ENCODE measurements around the gene LMO3.
A peak's percentile ranks its signal among the peaks of the same experiment; 100 is the strongest.

The LMO3 gene

DNA sequence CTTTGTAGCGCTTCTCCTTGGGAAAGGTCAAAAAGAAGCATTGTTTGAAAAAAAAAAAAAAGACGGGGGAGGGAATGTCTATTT lies at the start of gene LMO3:
Gene LMO3 (minus strand): TSS at position 46 of the 84 bp plus-strand sequence. CDS start 5,302 bp downstream, outside the sequence.
- peaks cover 7% of the 10 kb centered on the region for H3F3A ChIP-seq (ENCODE audit: insufficient read depth, low read length)
- peak within 1 kb of the TSS; percentile 18; the same call in 1 of the 2 replicates for H3K27ac ChIP-seq (ENCODE audit: low read length)
- H3K4me3 ChIP-seq (ENCODE audit: low read length): peak within 1 kb of the TSS; percentile 64
- no peaks in the 10 kb centered on the region for H3K4me1 ChIP-seq (ENCODE audit: low read length)
- TF ChIP-seq, protein P1, sequence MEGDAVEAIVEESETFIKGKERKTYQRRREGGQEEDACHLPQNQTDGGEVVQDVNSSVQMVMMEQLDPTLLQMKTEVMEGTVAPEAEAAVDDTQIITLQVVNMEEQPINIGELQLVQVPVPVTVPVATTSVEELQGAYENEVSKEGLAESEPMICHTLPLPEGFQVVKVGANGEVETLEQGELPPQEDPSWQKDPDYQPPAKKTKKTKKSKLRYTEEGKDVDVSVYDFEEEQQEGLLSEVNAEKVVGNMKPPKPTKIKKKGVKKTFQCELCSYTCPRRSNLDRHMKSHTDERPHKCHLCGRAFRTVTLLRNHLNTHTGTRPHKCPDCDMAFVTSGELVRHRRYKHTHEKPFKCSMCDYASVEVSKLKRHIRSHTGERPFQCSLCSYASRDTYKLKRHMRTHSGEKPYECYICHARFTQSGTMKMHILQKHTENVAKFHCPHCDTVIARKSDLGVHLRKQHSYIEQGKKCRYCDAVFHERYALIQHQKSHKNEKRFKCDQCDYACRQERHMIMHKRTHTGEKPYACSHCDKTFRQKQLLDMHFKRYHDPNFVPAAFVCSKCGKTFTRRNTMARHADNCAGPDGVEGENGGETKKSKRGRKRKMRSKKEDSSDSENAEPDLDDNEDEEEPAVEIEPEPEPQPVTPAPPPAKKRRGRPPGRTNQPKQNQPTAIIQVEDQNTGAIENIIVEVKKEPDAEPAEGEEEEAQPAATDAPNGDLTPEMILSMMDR (IDR thresholded peaks at IDR 0.05; ENCODE audit: low read length): no peak
- TF ChIP-seq EZH2 (optimal IDR thresholded peaks at IDR 0.05; ENCODE audit: low read depth, low read length) (no peak), EZH2phosphoT487 (IDR thresholded peaks at IDR 0.05; ENCODE audit: low read length) (no peak)
- H3K79me2 ChIP-seq (ENCODE audit: low read length): no peaks in the 10 kb centered on the region
- no peak for DNase-seq
- no peaks in the 10 kb centered on the region for H3K36me3 ChIP-seq (replicated peaks; ENCODE audit: insufficient read depth, low read length)
- peak within 1 kb of the TSS; percentile 71 for H2AFZ ChIP-seq (ENCODE audit: low read length)
- peak within 1 kb of the TSS; percentile 85 for H3K4me2 ChIP-seq (ENCODE audit: low read depth, low read length)
- H3K9ac ChIP-seq (ENCODE audit: low read length): peak within 1 kb of the TSS; percentile 36; the same call in 1 of the 2 replicates
- H3K9me3 ChIP-seq (replicated peaks; ENCODE audit: insufficient read depth, low read length): no peaks in the 10 kb centered on the region
- no peaks in the 10 kb centered on the region for H4K20me1 ChIP-seq (ENCODE audit: insufficient read depth, low read length)
- H3K27me3 ChIP-seq (replicated peaks; ENCODE audit: insufficient read depth, low read length): no peaks in the 10 kb centered on the region
- no peaks in the 10 kb centered on the region for H3K9me2 ChIP-seq (replicated peaks; ENCODE audit: insufficient read depth, low read length)

DNA sequence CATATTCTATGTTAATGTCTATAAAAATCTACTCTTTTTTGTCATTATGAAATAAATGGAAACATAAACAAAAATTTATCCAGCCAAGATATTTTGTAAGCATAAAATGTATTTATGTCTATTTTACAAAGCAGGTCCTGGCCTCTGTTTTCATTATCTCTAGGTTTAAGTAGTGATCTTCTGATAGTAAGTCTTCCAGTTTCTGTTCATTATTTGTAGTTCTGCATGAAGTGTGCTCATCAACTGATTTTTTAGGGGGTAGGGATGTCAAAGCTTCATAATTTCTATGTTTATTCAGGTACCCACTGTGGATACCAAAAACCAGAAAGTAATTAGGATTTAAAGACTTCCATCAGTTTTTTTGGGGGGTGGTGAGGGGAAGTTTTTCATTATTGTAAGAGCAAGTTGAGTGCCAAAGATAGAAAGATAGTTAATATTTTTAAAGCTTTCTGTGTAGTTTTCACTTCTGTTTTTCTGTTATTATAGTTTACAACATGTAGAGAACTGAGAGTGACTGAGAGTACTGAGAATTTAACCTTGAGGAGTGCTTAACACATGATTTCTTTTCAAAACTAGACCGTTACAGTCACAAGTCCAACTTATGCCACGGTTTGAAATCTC lies 30.6 kb upstream of the LMO3 start:
- H3K4me1 ChIP-seq (ENCODE audit: low read length): peaks cover 16% of the 10 kb centered on the region
- no peaks in the 10 kb centered on the region for H3K27me3 ChIP-seq (replicated peaks; ENCODE audit: insufficient read depth, low read length)
- no peaks in the 10 kb centered on the region for H4K20me1 ChIP-seq (ENCODE audit: insufficient read depth, low read length)
- no peaks in the 10 kb centered on the region for H3K36me3 ChIP-seq (replicated peaks; ENCODE audit: insufficient read depth, low read length)
- H3K9me2 ChIP-seq (replicated peaks; ENCODE audit: insufficient read depth, low read length): no peaks in the 10 kb centered on the region
- no peaks in the 10 kb centered on the region for H3K9me3 ChIP-seq (replicated peaks; ENCODE audit: insufficient read depth, low read length)
- peaks cover 12% of the 10 kb centered on the region for H3F3A ChIP-seq (ENCODE audit: insufficient read depth, low read length)
- peak overlapping the region; percentile 61; the same call in 1 of the 2 replicates for H3K4me2 ChIP-seq (ENCODE audit: low read depth, low read length)
- peak; percentile 55 for DNase-seq
- TF ChIP-seq EZH2phosphoT487 (IDR thresholded peaks at IDR 0.05; ENCODE audit: low read length): no peak
- no peak for TF ChIP-seq EZH2 (optimal IDR thresholded peaks at IDR 0.05; ENCODE audit: low read depth, low read length)
- H3K27ac ChIP-seq (ENCODE audit: low read length): peak overlapping the region; percentile 63; the same call in 1 of the 2 replicates
- peak overlapping the region; percentile 40; the same call in 1 of the 2 replicates for H2AFZ ChIP-seq (ENCODE audit: low read length)
- peak overlapping the region; percentile 42; the same call in 1 of the 2 replicates for H3K4me3 ChIP-seq (ENCODE audit: low read length)
- no peaks in the 10 kb centered on the region for H3K79me2 ChIP-seq (ENCODE audit: low read length)
- H3K9ac ChIP-seq (ENCODE audit: low read length): peak overlapping the region; percentile 16; the same call in 1 of the 2 replicates

DNA sequence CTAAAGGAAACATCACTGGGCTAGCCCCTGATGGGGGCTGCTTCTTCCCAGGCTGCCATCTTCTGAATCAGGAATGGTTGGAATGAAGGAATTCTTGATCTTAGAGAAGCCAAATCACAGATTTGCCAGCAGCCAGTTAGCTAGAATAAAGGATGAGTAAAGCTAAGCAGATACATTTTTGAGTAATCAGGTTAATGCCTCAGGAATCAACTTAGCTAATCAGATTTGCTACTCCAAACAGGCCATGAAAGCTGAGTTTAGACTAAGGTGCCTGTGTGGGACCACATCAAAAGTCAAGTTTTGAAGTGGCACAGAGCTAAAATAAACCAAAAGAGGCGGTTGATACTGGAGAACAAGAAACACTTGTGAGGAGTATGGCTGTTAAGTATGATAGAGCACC lies 28.8 kb upstream of the LMO3 start:
- no peaks in the 10 kb centered on the region for H3K9me2 ChIP-seq (replicated peaks; ENCODE audit: insufficient read depth, low read length)
- TF ChIP-seq, protein P1 (IDR thresholded peaks at IDR 0.05; ENCODE audit: low read length): no peak
- TF ChIP-seq EZH2phosphoT487 (IDR thresholded peaks at IDR 0.05; ENCODE audit: low read length): no peak
- no peak for TF ChIP-seq EZH2 (optimal IDR thresholded peaks at IDR 0.05; ENCODE audit: low read depth, low read length)
- no peaks in the 10 kb centered on the region for H3K79me2 ChIP-seq (ENCODE audit: low read length)
- no peaks in the 10 kb centered on the region for H3K27me3 ChIP-seq (replicated peaks; ENCODE audit: insufficient read depth, low read length)
- no peaks in the 10 kb centered on the region for H4K20me1 ChIP-seq (ENCODE audit: insufficient read depth, low read length)
- no peak overlapping the region for H3K4me3 ChIP-seq (ENCODE audit: low read length)
- peaks cover 12% of the 10 kb centered on the region for H3F3A ChIP-seq (ENCODE audit: insufficient read depth, low read length)
- peaks cover 15% of the 10 kb centered on the region for H3K4me1 ChIP-seq (ENCODE audit: low read length)
- H3K9me3 ChIP-seq (replicated peaks; ENCODE audit: insufficient read depth, low read length): no peaks in the 10 kb centered on the region
- DNase-seq: no peak
- no peaks in the 10 kb centered on the region for H3K36me3 ChIP-seq (replicated peaks; ENCODE audit: insufficient read depth, low read length)
- no peak overlapping the region for H2AFZ ChIP-seq (ENCODE audit: low read length)
- no peak overlapping the region for H3K9ac ChIP-seq (ENCODE audit: low read length)
- H3K4me2 ChIP-seq (ENCODE audit: low read depth, low read length): no peak overlapping the region
- no peak overlapping the region for H3K27ac ChIP-seq (ENCODE audit: low read length)

DNA sequence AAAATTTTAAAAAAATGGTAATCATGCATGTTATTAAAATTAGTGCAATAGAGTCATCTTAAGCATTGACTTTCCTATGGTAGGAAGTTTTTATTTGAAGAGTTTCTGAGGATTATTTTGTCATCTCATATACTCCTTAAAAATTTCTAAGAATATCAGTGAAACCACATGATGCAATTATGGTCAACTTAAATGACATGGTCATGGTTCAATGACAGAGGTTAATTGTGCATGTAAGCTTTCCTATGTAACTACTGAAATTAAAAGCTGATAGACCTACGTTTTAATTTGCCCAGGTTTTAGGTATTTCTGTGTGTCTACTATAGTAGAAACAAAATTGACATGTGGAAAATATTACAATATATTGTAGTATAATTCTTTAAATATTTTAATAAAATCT lies 21.0 kb upstream of the LMO3 start:
- TF ChIP-seq EZH2 (optimal IDR thresholded peaks at IDR 0.05; ENCODE audit: low read depth, low read length) (no peak), EZH2phosphoT487 (IDR thresholded peaks at IDR 0.05; ENCODE audit: low read length) (no peak)
- TF ChIP-seq, protein P1 (IDR thresholded peaks at IDR 0.05; ENCODE audit: low read length): no peak
- no peaks in the 10 kb centered on the region for H3K79me2 ChIP-seq (ENCODE audit: low read length)
- H4K20me1 ChIP-seq (ENCODE audit: insufficient read depth, low read length): no peaks in the 10 kb centered on the region
- no peaks in the 10 kb centered on the region for H3K9me2 ChIP-seq (replicated peaks; ENCODE audit: insufficient read depth, low read length)
- H3F3A ChIP-seq (ENCODE audit: insufficient read depth, low read length): no peaks in the 10 kb centered on the region
- H3K4me3 ChIP-seq (ENCODE audit: low read length): no peak overlapping the region
- no peak for DNase-seq
- H3K27ac ChIP-seq (ENCODE audit: low read length): no peak overlapping the region
- no peak overlapping the region for H2AFZ ChIP-seq (ENCODE audit: low read length)
- H3K4me2 ChIP-seq (ENCODE audit: low read depth, low read length): no peak overlapping the region
- no peaks in the 10 kb centered on the region for H3K9me3 ChIP-seq (replicated peaks; ENCODE audit: insufficient read depth, low read length)
- H3K36me3 ChIP-seq (replicated peaks; ENCODE audit: insufficient read depth, low read length): no peaks in the 10 kb centered on the region
- no peak overlapping the region for H3K9ac ChIP-seq (ENCODE audit: low read length)
- H3K4me1 ChIP-seq (ENCODE audit: low read length): no peaks in the 10 kb centered on the region
- no peaks in the 10 kb centered on the region for H3K27me3 ChIP-seq (replicated peaks; ENCODE audit: insufficient read depth, low read length)

Measured in MM.1S (cell line).